Stimulated activated CD8-positive, alpha-beta memory T cell treated with anti-CD3 and anti-CD28 coated beads, Interleukin-15, amount 100 ng/mL, for 4 hours (primary cell): ENCODE measurements around the gene VPS26C.
A peak's percentile ranks its signal among the peaks of the same experiment; 100 is the strongest.
"Not testable (repeated sequence)": the region's sequence is repeated elsewhere in the genome, so short reads cannot be mapped to it uniquely, and the experiment has no call there.

Experiments used
- DNase-seq, 2 donors: peaks; one replicate each; pipeline ENCODE4 v3.0.0-alpha.2; 2020; ENCODE audit warnings: low read depth in 2 of 2

Gene VPS26C

GRCh38 chr21:37267269-37268185 is at the start of gene VPS26C:
Gene VPS26C (minus strand): TSS chr21:37267334. CDS start chr21:37267294, 40 bp downstream.
- DNase-seq, result peak; percentile 97 to 98

GRCh38 chr21:37316072-37316471 is 48.9 kb upstream of the VPS26C start:
- DNase-seq, result not testable (repeated sequence)

GRCh38 chr21:37300114-37300751 is 33.1 kb upstream of the VPS26C start:
- DNase-seq, result no peak

GRCh38 chr21:37297364-37297763 is 30.2 kb upstream of the VPS26C start:
- DNase-seq, result no peak

GRCh38 chr21:37294679-37295078 is 27.5 kb upstream of the VPS26C start:
- no peak for DNase-seq

DNA sequence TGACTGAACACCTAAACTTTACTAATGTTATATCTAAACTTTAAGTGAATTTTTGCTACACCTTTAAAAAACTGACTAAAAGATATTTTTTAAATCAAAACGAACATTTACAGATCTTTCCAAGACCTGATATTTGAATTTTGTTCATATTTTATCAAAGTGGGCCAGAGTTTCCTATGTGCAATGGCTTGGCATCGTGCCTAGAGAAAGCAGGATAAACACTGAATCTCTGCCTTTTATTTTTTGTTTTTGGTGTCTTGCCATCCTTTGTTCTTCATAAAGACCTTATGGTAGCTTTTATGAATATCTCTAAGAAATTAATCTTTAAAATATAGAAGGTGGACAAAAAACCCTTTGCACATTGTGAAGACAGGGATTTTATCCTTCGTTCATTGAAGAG is 25.8 kb upstream of the VPS26C start:
- no peak for DNase-seq

DNA sequence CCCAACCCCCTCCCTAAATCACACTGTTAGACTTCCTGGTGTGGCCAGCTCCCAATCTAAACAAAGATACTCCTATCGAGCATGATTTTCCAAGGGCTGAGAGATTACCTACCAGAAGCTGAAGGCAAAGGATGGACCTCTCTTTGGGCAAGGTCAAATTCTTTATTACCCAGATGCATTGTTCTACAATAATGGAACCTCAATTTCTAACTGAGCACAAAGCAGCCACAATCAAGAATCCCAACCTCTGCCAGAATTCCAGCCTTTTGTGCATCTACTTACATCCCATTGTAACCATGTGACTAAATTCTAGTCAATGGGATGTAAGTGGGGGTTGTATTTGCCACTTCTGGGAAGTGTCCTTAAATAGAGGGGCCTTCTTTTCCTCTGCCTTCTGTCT is 24.9 kb upstream of the VPS26C start:
- no peak for DNase-seq

DNA sequence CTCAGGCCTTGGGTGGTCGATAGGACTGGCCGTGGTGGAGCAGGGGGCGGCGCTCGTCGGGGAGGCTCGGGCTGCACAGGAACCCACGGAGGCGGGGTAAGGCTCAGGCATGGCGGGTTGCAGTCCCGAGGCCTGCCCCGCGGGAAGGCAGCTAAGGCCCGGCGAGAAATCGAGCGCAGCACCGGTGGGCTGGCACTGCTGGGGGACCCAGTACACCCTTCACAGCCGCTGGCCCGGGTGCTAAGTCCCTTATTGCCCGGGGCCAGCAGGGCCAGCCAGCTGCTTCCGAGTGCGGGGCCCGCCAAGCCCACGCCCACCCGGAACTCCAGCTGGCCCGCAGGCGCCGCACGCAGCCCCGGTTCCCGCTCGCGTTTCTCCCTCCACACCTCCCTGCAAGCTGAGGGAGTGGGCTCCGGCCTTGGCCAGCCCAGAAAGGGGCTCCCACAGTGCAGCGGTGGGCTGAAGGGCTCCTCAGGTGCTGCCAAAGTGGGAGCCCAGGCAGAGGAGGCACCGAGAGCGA is 16.1 kb upstream of the VPS26C start:
- not testable (repeated sequence) for DNase-seq

GRCh38 chr21:37282602-37283001 is 15.5 kb upstream of the VPS26C start:
- not testable (repeated sequence) for DNase-seq

GRCh38 chr21:37281993-37282392 is 14.9 kb upstream of the VPS26C start:
- DNase-seq, result no peak

DNA sequence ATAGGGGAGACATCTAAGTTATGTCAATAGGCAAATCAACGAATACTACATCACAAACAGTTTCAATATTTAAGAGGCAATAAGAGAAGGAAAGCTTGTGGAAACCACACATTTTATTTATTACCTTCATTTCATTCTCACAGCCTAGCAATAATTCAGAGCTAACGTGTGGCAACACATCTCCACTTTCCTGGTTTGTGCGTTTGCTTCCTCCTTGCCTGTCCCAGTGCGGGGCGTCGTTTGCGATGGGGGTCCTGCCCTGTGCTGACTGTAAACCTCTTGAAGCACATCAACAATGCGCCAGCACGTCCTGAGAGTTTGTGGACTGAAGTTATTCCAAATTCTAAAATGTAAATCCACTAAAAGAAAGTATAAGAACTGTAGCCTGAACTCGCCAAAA is 14.4 kb upstream of the VPS26C start:
- no peak for DNase-seq

GRCh38 chr21:37279271-37279670 is 12.1 kb upstream of the VPS26C start:
- DNase-seq, result not testable (repeated sequence)

GRCh38 chr21:37278199-37278598 is 11.1 kb upstream of the VPS26C start:
- no peak for DNase-seq

DNA sequence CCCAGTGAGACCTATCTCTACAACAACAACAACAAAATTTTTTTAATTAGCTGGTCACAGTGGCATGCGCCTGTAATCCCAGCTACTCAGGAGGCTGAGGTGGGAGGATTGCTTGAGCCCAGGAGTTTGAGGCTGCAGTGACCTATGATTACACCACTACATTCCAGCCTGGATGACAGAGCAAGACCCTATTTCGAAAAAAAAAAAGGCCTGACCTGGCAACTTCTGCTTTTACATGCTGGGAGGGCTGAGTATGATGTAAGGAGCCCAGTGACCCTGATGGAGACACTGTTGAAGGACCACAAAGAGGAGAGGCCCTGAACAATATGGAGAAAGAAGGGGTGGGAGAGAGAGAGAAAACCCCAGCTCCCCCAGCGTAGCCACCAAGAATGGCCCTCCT is 9.2 kb upstream of the VPS26C start:
- DNase-seq, result no peak

DNA sequence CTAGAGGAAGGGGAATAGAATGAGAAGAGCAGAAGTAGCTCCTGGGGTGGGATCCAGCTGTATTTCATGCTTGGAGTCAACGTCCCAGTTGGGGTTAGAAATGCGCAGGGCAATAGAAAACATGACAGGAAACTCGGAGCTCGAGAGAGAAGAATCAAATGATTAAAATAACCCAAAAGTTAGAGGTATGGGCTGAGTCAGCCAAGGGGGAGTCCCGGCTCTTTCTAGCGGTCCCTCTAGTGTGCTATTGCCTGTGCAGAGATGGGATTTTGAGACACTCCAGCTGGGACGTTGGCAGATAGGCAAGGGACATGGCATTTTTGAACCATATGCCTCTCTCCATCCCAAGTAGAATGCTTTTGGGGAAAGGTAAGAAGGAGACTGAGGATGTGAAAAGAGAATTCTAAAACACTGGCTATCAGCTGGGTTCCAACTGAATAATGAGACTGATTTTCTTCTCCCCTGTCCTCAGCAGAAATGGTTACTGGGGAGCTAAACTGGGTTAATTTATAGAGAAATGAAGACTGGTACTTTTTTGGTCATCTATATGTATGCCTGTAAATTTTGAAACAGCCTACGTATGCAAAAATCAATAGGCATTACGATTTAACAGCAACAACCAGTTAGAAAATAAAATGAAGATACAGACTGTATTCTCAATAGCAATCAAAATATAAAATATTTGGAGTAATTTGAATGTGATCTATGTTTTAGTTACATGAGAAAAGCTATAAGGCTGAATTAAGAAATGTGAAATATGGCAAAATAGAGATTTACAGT is 7.0 kb upstream of the VPS26C start:
- DNase-seq, result no peak

DNA sequence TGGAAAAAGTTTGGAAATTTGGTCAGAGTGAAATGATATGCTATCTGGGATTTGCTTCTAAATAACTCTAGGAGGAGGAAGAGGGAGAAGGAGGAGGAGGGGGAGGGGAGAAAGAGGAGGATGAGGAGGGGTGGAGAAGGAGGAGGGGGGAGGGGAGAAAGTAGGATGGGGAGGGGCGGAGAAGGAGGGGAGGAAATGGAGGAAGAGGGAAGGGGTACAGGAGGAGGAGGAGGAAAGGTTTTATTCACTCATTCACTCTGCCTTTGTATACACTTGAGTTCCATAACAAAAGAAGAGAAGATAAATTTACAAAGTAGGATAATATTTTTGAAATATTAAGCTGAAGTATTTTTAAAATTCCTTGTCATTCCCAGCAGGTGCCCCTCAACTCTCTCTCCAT is 6.3 kb upstream of the VPS26C start:
- no peak for DNase-seq

DNA sequence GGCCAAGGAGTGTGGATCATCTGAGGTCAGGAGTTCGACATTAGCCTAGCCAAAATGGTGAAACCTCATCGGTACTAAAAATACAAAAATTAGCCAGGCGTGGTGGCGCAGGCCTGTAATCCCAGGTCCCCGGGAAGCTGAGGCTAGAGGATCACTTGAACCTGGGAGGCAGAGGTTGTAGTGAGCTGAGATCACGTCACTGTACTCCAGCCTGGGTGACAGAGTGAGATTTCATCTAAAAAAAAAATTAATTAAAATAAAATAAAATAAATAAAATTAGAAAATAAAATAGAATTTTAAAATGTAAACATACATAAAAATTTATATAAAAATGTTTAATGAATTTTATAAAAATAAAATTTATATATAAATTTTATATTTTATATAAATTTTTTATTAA is 5.8 kb upstream of the VPS26C start:
- no peak for DNase-seq

GRCh38 chr21:37270576-37271365 is 3.6 kb upstream of the VPS26C start:
- DNase-seq, result no peak

DNA sequence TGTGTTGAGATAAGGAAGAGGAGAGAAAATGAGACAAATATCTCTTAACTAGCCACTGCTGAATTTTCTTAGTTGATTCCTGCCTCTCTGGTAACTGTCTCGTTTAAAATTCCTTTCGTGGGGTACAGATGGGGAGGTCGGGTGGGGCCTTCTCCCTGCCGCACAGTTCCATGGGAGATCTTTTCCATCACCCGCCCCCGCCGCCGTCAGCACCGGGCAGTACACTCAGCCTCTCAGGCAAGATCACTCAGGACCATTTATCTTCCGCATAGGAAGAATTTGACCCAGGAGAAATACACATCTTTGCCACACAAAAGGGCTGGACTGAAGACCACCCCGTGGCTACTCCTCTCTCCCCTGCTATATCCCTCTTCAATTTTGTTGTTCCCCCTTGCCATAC is 2.3 kb upstream of the VPS26C start:
- DNase-seq, result no peak

DNA sequence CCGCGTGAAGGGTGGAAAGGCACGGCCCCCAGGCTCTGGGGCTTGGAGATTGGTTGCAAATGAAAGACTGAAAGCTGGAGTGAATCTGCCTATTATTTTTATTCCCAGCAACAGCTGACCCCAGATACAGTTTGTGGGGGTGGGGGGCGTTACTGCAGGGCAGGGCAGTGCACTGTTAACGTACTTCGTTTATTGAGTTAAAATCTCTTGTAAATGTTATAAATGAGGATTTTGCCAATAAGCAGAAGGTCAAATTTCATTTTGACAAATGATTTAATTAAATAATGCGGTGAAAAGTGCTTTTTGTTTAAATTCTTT is 1.0 kb upstream of the VPS26C start:
- DNase-seq, result no peak

- DNase-seq, result no peak
Observed at GRCh38 chr21:37266515-37267221, 466 bp downstream of the VPS26C start.
